CD4-positive, alpha-beta T cell treated with Interleukin-12 subunit alpha and Interleukin-12 subunit beta, for 1 hour (primary cell): ENCODE measurements around the gene PADI4.

Source experiments
- DNase-seq: peaks from one replicate; pipeline ENCODE4 v3.0.0-alpha.2; 2020

Gene PADI4

GRCh38 chr1:17352419-17352909 lies 44.5 kb downstream of the PADI4 start:
- DNase-seq = no peak

- no peak for DNase-seq
Measured at GRCh38 chr1:17355898-17356297, 47.9 kb downstream of the PADI4 start.

GRCh38 chr1:17356387-17357026 lies 48.5 kb downstream of the PADI4 start:
- DNase-seq = no peak

- DNase-seq = no peak
Measured at GRCh38 chr1:17358557-17358956, 50.6 kb downstream of the PADI4 start.

- no peak for DNase-seq
Measured at GRCh38 chr1:17359031-17359430, 51.0 kb downstream of the PADI4 start.

- DNase-seq = no peak
Measured at GRCh38 chr1:17359808-17360207, 51.8 kb downstream of the PADI4 start.

- no peak for DNase-seq
Measured at GRCh38 chr1:17360272-17360956, 52.4 kb downstream of the PADI4 start.

- no peak for DNase-seq
Measured at GRCh38 chr1:17361687-17362086, 53.7 kb downstream of the PADI4 start.

GRCh38 chr1:17363351-17363750 lies 55.4 kb downstream of the PADI4 start:
- DNase-seq = no peak

- DNase-seq = no peak
Measured at GRCh38 chr1:17363771-17364170, 55.8 kb downstream of the PADI4 start.

GRCh38 chr1:17365293-17365692 lies 57.3 kb downstream of the PADI4 start:
- DNase-seq = no peak

- no peak for DNase-seq
Measured at GRCh38 chr1:17369466-17369865, 61.5 kb downstream of the PADI4 start.

- no peak for DNase-seq
Measured at GRCh38 chr1:17370618-17371017, 62.6 kb downstream of the PADI4 start.

- no peak for DNase-seq
Measured at GRCh38 chr1:17371896-17372295, 63.9 kb downstream of the PADI4 start, which contains the start of gene PADI6. Gene PADI6, plus strand, starts transcription at chr1:17372196. Its CDS starts 50 bp downstream, at chr1:17372246.

- DNase-seq = no peak
Measured at GRCh38 chr1:17372955-17373354, 65.0 kb downstream of the PADI4 start.

GRCh38 chr1:17375651-17376050 lies 67.7 kb downstream of the PADI4 start:
- DNase-seq = no peak

- no peak for DNase-seq
Measured at GRCh38 chr1:17377325-17377953, 69.4 kb downstream of the PADI4 start.

- DNase-seq = no peak
Measured at GRCh38 chr1:17381161-17381560, 73.2 kb downstream of the PADI4 start.

- DNase-seq = no peak
Measured at GRCh38 chr1:17392199-17392740, 84.3 kb downstream of the PADI4 start.

- DNase-seq = no peak
Measured at GRCh38 chr1:17393230-17393629, 85.2 kb downstream of the PADI4 start.

- no peak for DNase-seq
Measured at GRCh38 chr1:17397910-17398695, 90.1 kb downstream of the PADI4 start.

GRCh38 chr1:17400725-17401341 lies 92.8 kb downstream of the PADI4 start:
- no peak for DNase-seq
